Astrocyte (in vitro differentiated cells and primary cell): ENCODE measurements around the gene KLHL25. TPM values are rescaled to one million over a fixed set of nuclear protein-coding genes. Genes with fewer than 3 reads are reported as not detected.

ENCODE experiments used
- DNase-seq: peaks from one replicate; pipeline ENCODE4 v3.0.0-alpha.2; 2010; ENCODE audit warnings: low read depth
- FAIRE-seq: peaks from 2 replicates; lab custom pipeline; 2011; peaks lifted over from hg19 to GRCh38; lab: Jason Lieb, UNC
- H2AFZ ChIP-seq: 2 replicates; pipeline ENCODE4 v1.6.0; 2012; ENCODE audit warnings: low read depth, low read length, inconsistent platforms
- H3K27ac ChIP-seq: 2 replicates; pipeline ENCODE4 v1.5.1; 2011; ENCODE audit warnings: low read depth, low read length, inconsistent platforms
- H3K27me3 ChIP-seq: 2 replicates; pipeline ENCODE4 v1.6.0; 2011; ENCODE audit warnings: low read length, inconsistent platforms; ENCODE audit not compliant: insufficient read depth
- H3K36me3 ChIP-seq: 2 replicates; pipeline ENCODE4 v1.5.1; 2011; ENCODE audit warnings: low read length, inconsistent platforms; ENCODE audit not compliant: insufficient read depth
- H3K4me1 ChIP-seq: 2 replicates; pipeline ENCODE4 v1.5.1; 2011; ENCODE audit warnings: low read length, inconsistent platforms; ENCODE audit not compliant: insufficient read depth
- H3K4me2 ChIP-seq: 2 replicates; pipeline ENCODE4 v1.6.0; 2012; ENCODE audit warnings: low read length, inconsistent platforms
- H3K4me3 ChIP-seq: 2 replicates; pipeline ENCODE4 v1.5.1; 2011; ENCODE audit warnings: low read depth, mild to moderate bottlenecking, low read length, inconsistent platforms; ENCODE audit not compliant: insufficient read depth
- H3K79me2 ChIP-seq: 2 replicates; pipeline ENCODE4 v1.6.0; 2012; ENCODE audit warnings: mild to moderate bottlenecking, low read length, inconsistent platforms; ENCODE audit not compliant: insufficient read depth
- H3K9ac ChIP-seq: 2 replicates; pipeline ENCODE4 v1.6.0; 2012; ENCODE audit warnings: mild to moderate bottlenecking, low read length, inconsistent platforms
- H3K9me3 ChIP-seq: 2 replicates; pipeline ENCODE4 v1.5.1; 2012; ENCODE audit warnings: low read depth, mild to moderate bottlenecking, low read length, inconsistent platforms; ENCODE audit not compliant: insufficient read depth
- H4K20me1 ChIP-seq: 2 replicates; pipeline ENCODE4 v1.6.0; 2012; ENCODE audit warnings: low read length, inconsistent platforms; ENCODE audit not compliant: insufficient read depth
- H3K27ac Mint-ChIP-seq: one replicate; pipeline ENCODE4 v1.8.0; 2021; ENCODE audit warnings: mild to moderate bottlenecking, mixed read lengths; ENCODE audit not compliant: unreplicated experiment
- H3K27me3 Mint-ChIP-seq: one replicate; pipeline ENCODE4 v1.8.0; 2021; ENCODE audit warnings: low read depth, mixed read lengths; ENCODE audit not compliant: unreplicated experiment
- H3K36me3 Mint-ChIP-seq: one replicate; pipeline ENCODE4 v1.8.0; 2021; ENCODE audit warnings: low read depth, mixed read lengths; ENCODE audit not compliant: unreplicated experiment
- H3K4me1 Mint-ChIP-seq: one replicate; pipeline ENCODE4 v1.8.0; 2021; ENCODE audit warnings: low read depth, mixed read lengths; ENCODE audit not compliant: unreplicated experiment
- H3K4me3 Mint-ChIP-seq: one replicate; pipeline ENCODE4 v1.8.0; 2021; ENCODE audit warnings: mild to moderate bottlenecking, moderate library complexity, mixed read lengths; ENCODE audit not compliant: unreplicated experiment
- H3K9me3 Mint-ChIP-seq: one replicate; pipeline ENCODE4 v1.8.0; 2021; ENCODE audit warnings: mild to moderate bottlenecking, mixed read lengths; ENCODE audit not compliant: unreplicated experiment
- CTCF ChIP-seq: IDR thresholded peaks from 2 replicates; pipeline ENCODE4 v1.5.1; 2011; ENCODE audit warnings: low read depth, mild to moderate bottlenecking, inconsistent platforms, low read length, moderate library complexity; ENCODE audit not compliant: insufficient read depth
- EZH2 ChIP-seq: IDR thresholded peaks from 2 replicates; pipeline ENCODE4 v1.6.1; 2012; ENCODE audit warnings: mild to moderate bottlenecking, low read length, inconsistent platforms; ENCODE audit not compliant: insufficient read depth
- total RNA-seq: library from RNA; stranded (reverse); gene quantifications from 2 replicates; pipeline ENCODE4 v1.2.1, GENCODE V29; 2021

The KLHL25 gene
- total RNA-seq, 1 donor from 2014 or later = 5.6 TPM

DNA sequence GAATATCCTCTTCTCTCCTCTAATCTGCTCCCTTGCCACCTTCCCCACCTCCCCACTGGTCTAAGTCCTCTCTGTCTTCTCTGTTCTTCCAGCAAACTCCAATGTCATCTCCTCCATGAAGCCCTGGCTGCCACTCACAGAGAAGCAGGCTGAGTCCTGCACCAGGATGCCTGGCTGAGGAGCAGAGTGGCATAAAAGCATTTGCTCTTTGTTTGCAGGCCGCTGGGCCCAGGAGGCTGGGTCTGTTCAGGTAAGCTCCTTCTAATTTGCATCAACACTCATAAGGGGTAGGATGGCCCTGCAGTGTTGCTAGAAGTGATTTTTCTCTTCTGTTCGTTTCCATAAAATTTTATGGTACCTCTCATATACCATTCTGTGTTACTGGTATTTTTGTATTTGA, 43.2 kb upstream of the KLHL25 start:
- H3K4me1 Mint-ChIP-seq = no peaks in the 10 kb centered on the region
- no peak overlapping the region for H3K27ac ChIP-seq
- peaks cover 4% of the 10 kb centered on the region for H3K4me1 ChIP-seq
- no peaks in the 10 kb centered on the region for H3K9me3 Mint-ChIP-seq
- H3K4me3 ChIP-seq = no peak overlapping the region
- no peaks in the 10 kb centered on the region for H3K9me3 ChIP-seq
- no peaks in the 10 kb centered on the region for H3K36me3 ChIP-seq
- H3K4me3 Mint-ChIP-seq = no peak overlapping the region
- H3K36me3 Mint-ChIP-seq = no peaks in the 10 kb centered on the region
- H4K20me1 ChIP-seq = no peaks in the 10 kb centered on the region
- H3K27me3 Mint-ChIP-seq = peaks cover 9% of the 10 kb centered on the region
- H3K9ac ChIP-seq = no peak overlapping the region
- DNase-seq (no peak), FAIRE-seq (no peak)
- no peak overlapping the region for H3K4me2 ChIP-seq
- no peaks in the 10 kb centered on the region for H3K79me2 ChIP-seq
- H2AFZ ChIP-seq = no peak overlapping the region
- H3K27ac Mint-ChIP-seq = no peak overlapping the region
- TF ChIP-seq EZH2 (no peak), CTCF (no peak)
- no peaks in the 10 kb centered on the region for H3K27me3 ChIP-seq

DNA sequence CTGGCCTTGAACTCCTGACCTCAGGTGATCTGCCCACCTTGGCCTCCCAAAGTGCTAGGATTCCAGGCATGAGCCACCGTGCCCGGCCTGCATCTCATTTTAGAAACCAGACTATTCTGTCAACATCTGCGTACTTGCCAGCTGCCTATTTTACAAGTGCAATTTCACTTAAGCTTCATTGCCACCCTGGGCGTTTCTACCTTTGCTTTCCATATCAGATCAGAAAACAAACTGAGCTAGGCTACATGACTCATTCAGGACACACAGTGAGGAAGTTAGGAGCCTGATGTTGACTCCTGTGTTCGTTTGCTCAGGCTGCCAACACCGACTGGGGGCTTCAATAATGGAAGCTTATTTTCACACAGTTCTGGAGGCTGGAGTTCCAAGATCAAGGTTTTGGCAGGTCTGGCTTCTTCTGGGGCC, 42.3 kb upstream of the KLHL25 start:
- no peak for DNase-seq
- Histone ChIP-seq H3K27me3 (peaks cover 2% of the 10 kb centered on the region), H3K4me2 (no peak overlapping the region), H3K9me3 (no peaks in the 10 kb centered on the region), H3K36me3 (no peaks in the 10 kb centered on the region), H4K20me1 (no peaks in the 10 kb centered on the region), H2AFZ (peak overlapping the region; percentile 35), H3K9ac (no peak overlapping the region), H3K27ac (no peak overlapping the region), H3K79me2 (no peaks in the 10 kb centered on the region), H3K4me3 (no peak overlapping the region), H3K4me1 (peaks cover 4% of the 10 kb centered on the region)
- Mint-ChIP-seq H3K9me3 (no peaks in the 10 kb centered on the region), H3K27ac (peak overlapping the region; percentile 27), H3K4me1 (no peaks in the 10 kb centered on the region), H3K27me3 (peaks cover 10% of the 10 kb centered on the region), H3K4me3 (no peak overlapping the region), H3K36me3 (no peaks in the 10 kb centered on the region)
- FAIRE-seq = no peak
- no peak for TF ChIP-seq EZH2
- no peak for TF ChIP-seq CTCF

GRCh38 chr15:85834651-85835050, 39.9 kb upstream of the KLHL25 start:
- Mint-ChIP-seq H3K36me3 (no peaks in the 10 kb centered on the region), H3K27ac (no peak overlapping the region), H3K9me3 (no peaks in the 10 kb centered on the region), H3K4me1 (no peaks in the 10 kb centered on the region), H3K27me3 (peaks cover 13% of the 10 kb centered on the region), H3K4me3 (no peak overlapping the region)
- no peak for TF ChIP-seq EZH2
- no peak for TF ChIP-seq CTCF
- H3K27me3 ChIP-seq = peaks cover 2% of the 10 kb centered on the region
- no peak overlapping the region for H3K9ac ChIP-seq
- no peak overlapping the region for H3K4me3 ChIP-seq
- no peak overlapping the region for H3K27ac ChIP-seq
- no peaks in the 10 kb centered on the region for H3K4me1 ChIP-seq
- H4K20me1 ChIP-seq = no peaks in the 10 kb centered on the region
- no peaks in the 10 kb centered on the region for H3K36me3 ChIP-seq
- no peak for FAIRE-seq
- H2AFZ ChIP-seq = no peak overlapping the region
- no peaks in the 10 kb centered on the region for H3K79me2 ChIP-seq
- no peaks in the 10 kb centered on the region for H3K9me3 ChIP-seq
- no peak overlapping the region for H3K4me2 ChIP-seq
- no peak for DNase-seq
